GM10266 (cell line): Measurements from ENCODE around the gene EPB41L1.

Experiments
- DNase-seq: peaks from one replicate; pipeline ENCODE4 v3.0.0; 2012; ENCODE audit errors: extremely low spot score
- TF ChIP-seq, protein P1 (sequence below): IDR thresholded peaks from 2 replicates; pipeline ENCODE4 v1.5.1; 2012; ENCODE audit warnings: mild to moderate bottlenecking, low read depth; ENCODE audit not compliant: control insufficient read depth, insufficient read depth; ENCODE audit errors: missing control alignments

The EPB41L1 gene

GRCh38 chr20:36214684-36215256 lies 60.2 kb downstream of the EPB41L1 start:
- peak; percentile 58 for DNase-seq
- TF ChIP-seq, protein P1, sequence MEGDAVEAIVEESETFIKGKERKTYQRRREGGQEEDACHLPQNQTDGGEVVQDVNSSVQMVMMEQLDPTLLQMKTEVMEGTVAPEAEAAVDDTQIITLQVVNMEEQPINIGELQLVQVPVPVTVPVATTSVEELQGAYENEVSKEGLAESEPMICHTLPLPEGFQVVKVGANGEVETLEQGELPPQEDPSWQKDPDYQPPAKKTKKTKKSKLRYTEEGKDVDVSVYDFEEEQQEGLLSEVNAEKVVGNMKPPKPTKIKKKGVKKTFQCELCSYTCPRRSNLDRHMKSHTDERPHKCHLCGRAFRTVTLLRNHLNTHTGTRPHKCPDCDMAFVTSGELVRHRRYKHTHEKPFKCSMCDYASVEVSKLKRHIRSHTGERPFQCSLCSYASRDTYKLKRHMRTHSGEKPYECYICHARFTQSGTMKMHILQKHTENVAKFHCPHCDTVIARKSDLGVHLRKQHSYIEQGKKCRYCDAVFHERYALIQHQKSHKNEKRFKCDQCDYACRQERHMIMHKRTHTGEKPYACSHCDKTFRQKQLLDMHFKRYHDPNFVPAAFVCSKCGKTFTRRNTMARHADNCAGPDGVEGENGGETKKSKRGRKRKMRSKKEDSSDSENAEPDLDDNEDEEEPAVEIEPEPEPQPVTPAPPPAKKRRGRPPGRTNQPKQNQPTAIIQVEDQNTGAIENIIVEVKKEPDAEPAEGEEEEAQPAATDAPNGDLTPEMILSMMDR = peak; percentile 79

GRCh38 chr20:36215778-36216177 lies 61.2 kb downstream of the EPB41L1 start:
- no peak for DNase-seq
- TF ChIP-seq, protein P1 = no peak

DNA sequence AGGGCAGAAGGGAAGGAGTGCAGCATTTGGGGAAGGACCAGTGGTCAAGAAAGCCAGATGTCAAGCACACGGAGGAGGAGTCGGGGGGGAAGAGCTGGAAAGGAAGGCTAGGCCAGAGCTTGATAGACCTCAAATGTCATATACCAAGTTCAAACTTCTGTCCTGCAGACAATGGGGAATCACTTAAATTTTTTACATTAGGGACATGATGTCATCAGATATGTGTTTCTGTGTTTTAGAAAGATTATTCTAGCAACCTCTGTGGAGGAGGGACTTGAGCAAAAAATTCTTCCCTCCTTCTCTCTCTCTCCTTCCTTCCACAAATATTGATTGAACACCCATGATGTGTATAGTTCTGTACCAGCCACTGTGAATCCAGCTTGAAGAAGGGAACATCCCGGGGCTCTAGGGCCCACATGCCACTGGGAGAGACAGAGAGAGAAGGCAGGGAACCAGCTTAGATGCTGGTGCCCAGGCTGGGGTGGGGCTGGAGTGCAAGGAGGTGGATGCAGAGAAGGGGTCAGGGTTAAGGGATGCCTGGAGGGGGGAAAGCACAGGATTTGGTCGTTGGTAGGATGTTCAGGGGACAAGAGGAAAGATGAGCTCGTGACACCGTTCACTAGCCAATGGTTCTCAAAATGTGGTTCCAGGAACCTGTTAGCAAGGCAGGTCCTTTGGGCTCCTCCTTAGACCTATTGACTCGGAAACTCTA lies 61.9 kb downstream of the EPB41L1 start:
- TF ChIP-seq, protein P1 = no peak
- DNase-seq = no peak

GRCh38 chr20:36217226-36217625 lies 62.7 kb downstream of the EPB41L1 start:
- no peak for DNase-seq
- TF ChIP-seq, protein P1 = no peak

GRCh38 chr20:36218380-36219064 lies 64.0 kb downstream of the EPB41L1 start:
- TF ChIP-seq, protein P1 = no peak

GRCh38 chr20:36219671-36220220 lies 65.2 kb downstream of the EPB41L1 start:
- no peak for DNase-seq
- TF ChIP-seq, protein P1 = no peak

More at GRCh38 chr20:36218380-36219064, 64.0 kb downstream of the EPB41L1 start:
- DNase-seq = no peak
